ENCODE data around the gene RAPGEF6.

DNA sequence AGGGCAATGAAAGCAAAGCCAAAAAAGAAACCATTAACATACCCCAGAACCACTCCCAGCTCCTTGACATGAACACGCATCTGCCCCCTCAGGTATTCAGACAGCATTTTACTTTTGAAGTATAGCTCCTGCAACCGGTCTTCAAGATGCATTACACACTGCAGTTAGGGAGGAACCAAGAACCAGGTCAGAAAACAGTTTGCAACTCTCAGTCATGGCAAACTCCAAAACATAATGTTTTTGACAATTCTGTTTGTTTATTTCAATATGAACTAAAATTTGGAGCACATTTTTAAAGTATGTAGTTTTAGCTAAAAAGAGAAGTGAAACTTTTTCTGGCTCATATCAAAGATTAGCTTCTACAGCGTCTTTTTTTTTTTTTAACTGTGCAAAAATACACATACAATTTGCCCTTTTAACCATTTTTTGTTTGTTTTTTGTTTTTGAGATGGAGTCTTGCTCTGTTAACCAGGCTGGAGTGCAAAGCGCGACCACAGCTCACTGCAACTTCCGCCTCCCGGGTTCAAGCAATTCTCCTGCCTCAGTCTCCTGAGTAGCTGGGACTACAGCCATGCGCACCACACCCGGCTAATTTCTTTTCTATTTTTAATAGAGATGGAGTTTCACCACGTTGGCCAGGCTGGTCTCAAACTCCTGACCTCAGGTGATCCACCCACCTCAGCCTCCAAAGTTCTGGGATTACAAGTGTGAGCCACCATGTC, 12.2 kb upstream of the RAPGEF6 start:
- TF ChIP-seq POLR2A (IDR thresholded peaks at IDR 0.05), result no peak
- TF ChIP-seq, protein P1, sequence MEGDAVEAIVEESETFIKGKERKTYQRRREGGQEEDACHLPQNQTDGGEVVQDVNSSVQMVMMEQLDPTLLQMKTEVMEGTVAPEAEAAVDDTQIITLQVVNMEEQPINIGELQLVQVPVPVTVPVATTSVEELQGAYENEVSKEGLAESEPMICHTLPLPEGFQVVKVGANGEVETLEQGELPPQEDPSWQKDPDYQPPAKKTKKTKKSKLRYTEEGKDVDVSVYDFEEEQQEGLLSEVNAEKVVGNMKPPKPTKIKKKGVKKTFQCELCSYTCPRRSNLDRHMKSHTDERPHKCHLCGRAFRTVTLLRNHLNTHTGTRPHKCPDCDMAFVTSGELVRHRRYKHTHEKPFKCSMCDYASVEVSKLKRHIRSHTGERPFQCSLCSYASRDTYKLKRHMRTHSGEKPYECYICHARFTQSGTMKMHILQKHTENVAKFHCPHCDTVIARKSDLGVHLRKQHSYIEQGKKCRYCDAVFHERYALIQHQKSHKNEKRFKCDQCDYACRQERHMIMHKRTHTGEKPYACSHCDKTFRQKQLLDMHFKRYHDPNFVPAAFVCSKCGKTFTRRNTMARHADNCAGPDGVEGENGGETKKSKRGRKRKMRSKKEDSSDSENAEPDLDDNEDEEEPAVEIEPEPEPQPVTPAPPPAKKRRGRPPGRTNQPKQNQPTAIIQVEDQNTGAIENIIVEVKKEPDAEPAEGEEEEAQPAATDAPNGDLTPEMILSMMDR (IDR thresholded peaks at IDR 0.05), result no peak
